ENCODE measurements around the gene SNRPD3. TPM values are rescaled to one million over a fixed set of nuclear protein-coding genes. Genes with fewer than 3 reads are reported as not detected.

The SNRPD3 gene
- total RNA-seq, 1 experiment from 2014 or later: 144 TPM

DNA sequence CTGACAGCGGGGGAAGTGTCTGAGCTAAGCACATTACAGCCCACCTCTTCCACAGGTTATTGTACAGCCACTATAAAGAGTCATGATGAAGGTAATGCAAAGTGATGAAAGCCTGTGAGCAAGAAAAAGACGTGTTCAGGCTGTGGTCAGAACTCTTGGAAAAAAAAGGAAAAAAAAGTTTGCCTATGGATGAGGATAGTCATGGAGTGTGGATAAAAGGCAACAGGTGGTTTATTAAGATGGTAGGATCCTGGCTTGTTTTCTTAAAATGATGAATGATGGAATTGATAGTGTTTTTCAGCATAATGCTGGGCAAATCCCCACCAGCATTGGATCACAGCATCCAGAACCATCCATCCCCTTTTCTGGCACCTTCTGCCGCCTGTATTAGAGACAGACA is 37.6 kb upstream of the SNRPD3 start:
- Histone ChIP-seq H3K9me2 (ENCODE audit: insufficient read depth) (no peaks in the 10 kb centered on the region), H3K27ac (ENCODE audit: low read depth, low read length) (no peak overlapping the region), H2AFZ (ENCODE audit: low read depth, low read length, poor library complexity, severe bottlenecking) (no peak overlapping the region), H3K4me1 (ENCODE audit: control insufficient read depth in 1 of 2, insufficient read depth in 2 of 2, low read length in 2 of 2) (peaks cover 9 to 10% of the 10 kb centered on the region in 2 experiments), H3K36me3 (ENCODE audit: control insufficient read depth in 1 of 2, insufficient read depth in 2 of 2, low read length in 2 of 2) (no peaks in the 10 kb centered on the region), H3K4me3 (replicated peaks in 1 of 2; ENCODE audit: low read depth in 1 of 2, low read length in 2 of 2) (no peak overlapping the region), H3K4me2 (ENCODE audit: low read length) (no peak overlapping the region), H3K79me2 (ENCODE audit: insufficient read depth, low read length) (no peaks in the 10 kb centered on the region), H4K20me1 (ENCODE audit: insufficient read depth) (no peaks in the 10 kb centered on the region), H3K9ac (ENCODE audit: low read length) (no peak overlapping the region), H3K9me3 (ENCODE audit: control insufficient read depth in 1 of 2, insufficient read depth in 1 of 2, low read depth in 1 of 2, low read length in 2 of 2) (no peaks in the 10 kb centered on the region), H3K27me3 (ENCODE audit: insufficient read depth, low read length) (0 out of 2 replicates have a peak, but pooled peaks cover 2% of the 10 kb centered on the region)
- DNase-seq (ENCODE audit: low read depth, low spot score): no peak
- no peak for ATAC-seq
- ChIA-PET RAD21 (ENCODE audit: low non-redundant PET in 1 of 2, low total read pairs in 2 of 2, uncharacterized antibody in 2 of 2, unreplicated experiment in 2 of 2) (no interaction called here), POLR2A (no interaction called here), CTCF (no interaction called here)
- no peak for TF ChIP-seq CBX3 (IDR thresholded peaks at IDR 0.05; ENCODE audit: low read depth)
- TF ChIP-seq SRF (IDR thresholded peaks at IDR 0.05; ENCODE audit: low read depth): no peak
- no peak for TF ChIP-seq SP1 (IDR thresholded peaks at IDR 0.05; ENCODE audit: low read depth)
- no peak for TF ChIP-seq SIN3A (IDR thresholded peaks at IDR 0.05; ENCODE audit: low read depth)
- intact Hi-C loops (cut with micrococcal nuclease): no loop called here
- no TSS peak for BruUV-seq (replicated peaks)

DNA sequence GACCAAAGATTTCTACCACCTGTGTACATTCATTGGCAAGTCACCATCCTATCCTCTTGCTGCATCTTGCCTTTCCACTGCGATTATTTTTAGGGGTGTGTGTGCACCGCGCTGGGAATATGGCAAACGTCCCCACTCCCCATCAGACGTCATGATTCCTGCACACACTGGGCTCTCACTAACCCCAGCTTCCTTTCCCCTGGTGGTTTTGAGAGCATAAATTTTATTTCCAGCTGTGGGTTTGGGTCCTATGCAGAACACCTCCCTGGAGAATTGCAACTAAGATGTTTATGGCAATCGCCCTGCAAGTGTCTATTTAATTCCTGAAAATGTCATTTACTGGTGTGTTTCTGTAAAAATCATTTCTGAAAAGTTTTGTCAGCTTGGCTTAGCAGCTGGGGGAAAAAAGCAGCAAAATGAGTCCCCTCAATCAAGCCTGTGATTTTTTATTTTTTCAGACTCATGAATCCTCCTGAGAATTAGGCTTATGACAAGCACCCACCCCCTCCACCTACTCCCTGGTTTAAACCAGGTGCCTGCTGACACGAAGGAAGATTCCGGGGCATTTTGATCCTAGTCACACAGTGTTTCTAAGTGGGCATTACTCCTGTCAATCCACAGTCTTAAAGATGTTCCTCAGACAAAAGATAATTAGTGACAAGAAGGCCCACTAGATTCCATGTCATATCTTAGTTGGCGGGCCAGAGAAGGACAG is 36.9 kb upstream of the SNRPD3 start:
- peaks cover 9 to 10% of the 10 kb centered on the region in 2 experiments for H3K4me1 ChIP-seq (ENCODE audit: control insufficient read depth in 1 of 2, insufficient read depth in 2 of 2, low read length in 2 of 2)
- no peak for TF ChIP-seq EZH2phosphoT487 (IDR thresholded peaks at IDR 0.05; ENCODE audit: borderline replicate concordance)
- no peak for TF ChIP-seq RAD21 (IDR thresholded peaks at IDR 0.05; ENCODE audit: low read depth)
- TF ChIP-seq SRF (IDR thresholded peaks at IDR 0.05; ENCODE audit: low read depth): no peak
- TF ChIP-seq TCF7L2 (IDR thresholded peaks at IDR 0.05; ENCODE audit: borderline replicate concordance, extremely low read depth, insufficient read depth, insufficient read length): no peak
- TF ChIP-seq, protein P1, sequence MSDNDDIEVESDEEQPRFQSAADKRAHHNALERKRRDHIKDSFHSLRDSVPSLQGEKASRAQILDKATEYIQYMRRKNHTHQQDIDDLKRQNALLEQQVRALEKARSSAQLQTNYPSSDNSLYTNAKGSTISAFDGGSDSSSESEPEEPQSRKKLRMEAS (IDR thresholded peaks at IDR 0.05): no peak
- TF ChIP-seq JUND (IDR thresholded peaks at IDR 0.05): no peak
- no peak for TF ChIP-seq SIN3A (IDR thresholded peaks at IDR 0.05; ENCODE audit: low read depth)
- TF ChIP-seq FOSL1 (IDR thresholded peaks at IDR 0.05; ENCODE audit: low read depth): no peak
- TF ChIP-seq, protein P2, sequence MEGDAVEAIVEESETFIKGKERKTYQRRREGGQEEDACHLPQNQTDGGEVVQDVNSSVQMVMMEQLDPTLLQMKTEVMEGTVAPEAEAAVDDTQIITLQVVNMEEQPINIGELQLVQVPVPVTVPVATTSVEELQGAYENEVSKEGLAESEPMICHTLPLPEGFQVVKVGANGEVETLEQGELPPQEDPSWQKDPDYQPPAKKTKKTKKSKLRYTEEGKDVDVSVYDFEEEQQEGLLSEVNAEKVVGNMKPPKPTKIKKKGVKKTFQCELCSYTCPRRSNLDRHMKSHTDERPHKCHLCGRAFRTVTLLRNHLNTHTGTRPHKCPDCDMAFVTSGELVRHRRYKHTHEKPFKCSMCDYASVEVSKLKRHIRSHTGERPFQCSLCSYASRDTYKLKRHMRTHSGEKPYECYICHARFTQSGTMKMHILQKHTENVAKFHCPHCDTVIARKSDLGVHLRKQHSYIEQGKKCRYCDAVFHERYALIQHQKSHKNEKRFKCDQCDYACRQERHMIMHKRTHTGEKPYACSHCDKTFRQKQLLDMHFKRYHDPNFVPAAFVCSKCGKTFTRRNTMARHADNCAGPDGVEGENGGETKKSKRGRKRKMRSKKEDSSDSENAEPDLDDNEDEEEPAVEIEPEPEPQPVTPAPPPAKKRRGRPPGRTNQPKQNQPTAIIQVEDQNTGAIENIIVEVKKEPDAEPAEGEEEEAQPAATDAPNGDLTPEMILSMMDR (IDR thresholded peaks at IDR 0.05 in 2 of 3, conservative IDR thresholded peaks at IDR 0.05 in 1 of 3; ENCODE audit: borderline replicate concordance in 1 of 3, insufficient read depth in 1 of 3, low read depth in 2 of 3, low read length in 2 of 3): no peak
- no peak for TF ChIP-seq SP1 (IDR thresholded peaks at IDR 0.05; ENCODE audit: low read depth)
- TF ChIP-seq EZH2 (IDR thresholded peaks at IDR 0.05): no peak
- no peak for TF ChIP-seq EGR1 (IDR thresholded peaks at IDR 0.05; ENCODE audit: low read depth)
- no peaks in the 10 kb centered on the region for H3K9me2 ChIP-seq (ENCODE audit: insufficient read depth)
- BruUV-seq (replicated peaks): no TSS peak
- 0 out of 2 replicates have a peak, but pooled peaks cover 2% of the 10 kb centered on the region for H3K27me3 ChIP-seq (ENCODE audit: insufficient read depth, low read length)
- DNase-seq (ENCODE audit: low read depth, low spot score) (no peak), ATAC-seq (no peak)
- no peaks in the 10 kb centered on the region for H3K36me3 ChIP-seq (ENCODE audit: control insufficient read depth in 1 of 2, insufficient read depth in 2 of 2, low read length in 2 of 2)
- H3K4me2 ChIP-seq (ENCODE audit: low read length): no peak overlapping the region
- CTCF ChIA-PET: no interaction called here
- no peak overlapping the region for H3K4me3 ChIP-seq (replicated peaks in 1 of 2; ENCODE audit: low read depth in 1 of 2, low read length in 2 of 2)
- no peaks in the 10 kb centered on the region for H3K9me3 ChIP-seq (ENCODE audit: control insufficient read depth in 1 of 2, insufficient read depth in 1 of 2, low read depth in 1 of 2, low read length in 2 of 2)
- no peak overlapping the region for H3K27ac ChIP-seq (ENCODE audit: low read depth, low read length)
- RAD21 ChIA-PET (ENCODE audit: low non-redundant PET in 1 of 2, low total read pairs in 2 of 2, uncharacterized antibody in 2 of 2, unreplicated experiment in 2 of 2): no interaction called here
- H3K79me2 ChIP-seq (ENCODE audit: insufficient read depth, low read length): no peaks in the 10 kb centered on the region
- H3K9ac ChIP-seq (ENCODE audit: low read length): no peak overlapping the region
- POLR2A ChIA-PET: no interaction called here
- no peaks in the 10 kb centered on the region for H4K20me1 ChIP-seq (ENCODE audit: insufficient read depth)
- intact Hi-C loops (cut with micrococcal nuclease): no loop called here
- no peak overlapping the region for H2AFZ ChIP-seq (ENCODE audit: low read depth, low read length, poor library complexity, severe bottlenecking)
